ENCODE measurements around the gene COL21A1.
A peak's percentile ranks its signal among the peaks of the same experiment; 100 is the strongest.
"Not testable (repeated sequence)": the region's sequence is repeated elsewhere in the genome, so short reads cannot be mapped to it uniquely, and the experiment has no call there.

Gene COL21A1

DNA sequence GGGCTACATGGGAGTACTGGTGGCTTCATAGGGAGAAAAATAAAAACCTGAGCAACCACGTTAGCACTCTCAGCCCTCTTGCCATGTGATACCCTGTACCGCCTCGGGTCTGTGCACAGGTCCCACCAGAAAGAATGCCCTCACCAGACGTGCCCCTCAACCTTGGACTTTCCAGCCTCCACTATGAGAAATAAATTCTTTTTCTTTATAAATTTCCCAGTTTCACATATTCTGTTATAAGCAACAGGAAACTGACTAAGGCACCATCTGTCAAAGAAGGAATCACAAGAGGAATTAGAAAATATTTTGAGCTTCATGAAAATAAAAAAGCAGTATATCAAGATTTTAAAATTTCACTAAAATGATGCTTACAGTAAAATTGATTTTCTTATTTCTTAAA is 203.6 kb downstream of the COL21A1 start:
- no peak for DNase-seq

GRCh38 chr6:56043076-56043475 is 204.3 kb downstream of the COL21A1 start:
- DNase-seq, result no peak

DNA sequence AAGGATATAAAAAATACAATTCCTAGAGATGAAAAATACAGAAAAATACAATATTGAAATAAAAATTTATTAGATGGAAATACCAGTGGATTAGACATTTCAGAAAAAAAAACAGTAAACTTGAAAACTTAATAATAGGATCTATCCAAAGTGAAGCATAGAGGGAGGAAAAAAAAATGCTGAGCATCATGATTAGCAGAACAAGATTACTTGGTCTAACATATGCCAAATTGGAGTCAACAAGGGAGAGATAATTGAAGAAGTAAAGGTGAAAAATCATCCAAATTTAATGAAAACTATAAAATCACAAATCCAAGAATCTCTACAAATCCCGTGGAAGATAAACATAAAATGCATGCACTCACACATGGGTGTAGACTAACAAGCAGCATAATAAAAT is 205.8 kb downstream of the COL21A1 start:
- DNase-seq, result no peak

DNA sequence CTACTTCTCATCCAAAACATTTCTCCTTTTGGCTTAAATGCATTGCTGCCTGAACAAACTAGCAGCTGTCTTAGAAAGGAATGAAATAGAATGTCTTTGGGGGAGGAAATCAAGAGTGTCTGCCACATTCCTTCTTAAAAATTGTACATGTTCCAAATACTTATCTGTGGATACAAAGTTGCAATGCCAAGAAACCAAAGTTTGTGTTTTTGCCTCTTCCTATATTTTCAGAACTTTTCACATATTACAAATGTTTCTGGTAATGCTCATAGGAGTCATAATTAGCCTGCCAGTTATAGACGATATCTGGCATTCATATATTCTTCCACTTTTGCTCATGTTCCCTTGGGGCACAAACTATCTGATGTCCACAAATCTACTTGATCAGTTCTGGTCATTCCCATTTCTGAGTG is 206.5 kb downstream of the COL21A1 start:
- no peak for DNase-seq

DNA sequence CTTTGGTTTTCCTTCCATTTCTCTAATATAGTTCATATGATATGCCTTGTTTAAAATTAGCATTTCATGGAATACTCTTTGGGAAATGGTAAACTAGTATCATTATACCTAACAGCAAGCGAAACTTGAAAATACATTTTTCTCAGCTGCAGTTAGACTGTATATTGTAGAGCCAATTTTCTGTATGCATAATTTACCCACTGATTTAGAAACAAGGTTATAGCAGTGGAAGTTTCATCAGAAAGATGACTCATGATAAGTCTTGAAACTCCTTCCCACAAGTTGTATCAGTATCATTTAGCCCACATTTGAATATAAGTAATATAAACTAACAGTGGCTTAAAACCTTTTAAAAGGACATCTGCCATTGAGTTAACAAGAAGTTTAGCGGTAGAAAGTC is 207.2 kb downstream of the COL21A1 start:
- peak; percentile 18 for DNase-seq

- no peak for DNase-seq
Observed at GRCh38 chr6:56038764-56039163, 208.6 kb downstream of the COL21A1 start.

DNA sequence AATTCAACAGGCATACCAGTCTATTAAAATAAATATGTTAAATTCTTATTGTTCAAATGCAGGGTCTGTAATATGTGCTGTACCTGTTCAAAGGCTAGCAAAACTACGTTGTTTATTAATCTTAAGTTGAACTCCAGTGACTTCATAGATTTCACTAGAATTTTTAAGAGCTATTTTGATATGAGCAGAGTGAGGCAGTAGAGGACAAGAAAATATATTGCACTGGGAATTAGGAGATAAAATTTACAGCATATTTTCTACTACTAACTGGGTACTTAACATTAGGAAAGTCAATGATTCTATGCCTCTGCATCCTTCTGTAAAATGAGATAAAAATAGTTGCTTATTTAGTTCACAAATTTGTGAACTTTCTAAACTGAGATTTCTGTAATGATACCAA is 209.8 kb downstream of the COL21A1 start:
- DNase-seq, result no peak

- no peak for DNase-seq
Observed at GRCh38 chr6:56036916-56037600, 210.3 kb downstream of the COL21A1 start.

DNA sequence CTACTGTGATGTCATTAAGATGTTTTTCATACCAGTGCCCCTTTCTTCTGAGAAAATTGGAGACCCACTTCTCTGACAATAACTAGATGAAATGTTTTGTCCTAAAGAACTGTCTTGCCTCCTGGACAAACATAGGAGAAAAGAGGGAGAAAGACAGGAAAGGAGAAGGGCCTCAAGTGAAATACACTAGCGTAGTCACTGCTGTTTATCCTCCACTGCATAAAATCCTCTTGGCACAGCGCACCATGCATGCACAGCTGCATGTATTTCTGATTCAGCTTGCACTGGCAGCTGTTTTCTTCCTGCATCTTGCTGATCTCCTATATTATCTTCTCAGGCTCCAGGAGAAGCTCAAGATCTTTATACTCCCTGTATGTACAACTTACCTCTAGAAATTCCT is 214.0 kb downstream of the COL21A1 start:
- no peak for DNase-seq

- DNase-seq, result no peak
Observed at GRCh38 chr6:56032715-56033260, 214.6 kb downstream of the COL21A1 start.

DNA sequence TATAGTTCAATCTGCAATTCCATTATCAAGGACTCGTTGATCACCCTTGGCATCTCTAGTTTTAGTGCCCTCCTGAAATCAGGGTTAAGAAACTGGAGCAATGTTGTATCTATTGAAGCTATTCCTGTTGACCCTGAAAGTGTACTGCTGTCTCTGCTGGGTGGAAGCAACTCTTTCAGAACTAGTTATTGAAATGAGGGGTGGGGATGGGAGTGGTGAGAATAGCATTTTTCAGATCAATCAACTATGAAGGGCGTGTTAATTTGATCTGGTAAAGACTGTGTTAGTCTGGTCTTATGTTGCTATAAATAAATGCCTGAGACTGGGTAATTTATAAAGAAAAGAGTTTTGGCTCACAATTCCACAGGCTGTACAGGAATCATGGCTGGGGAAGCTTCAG is 219.5 kb downstream of the COL21A1 start:
- no peak for DNase-seq

- DNase-seq, result no peak
Observed at GRCh38 chr6:56026455-56027180, 220.8 kb downstream of the COL21A1 start.

- no peak for DNase-seq
Observed at GRCh38 chr6:56025795-56026194, 221.6 kb downstream of the COL21A1 start.

DNA sequence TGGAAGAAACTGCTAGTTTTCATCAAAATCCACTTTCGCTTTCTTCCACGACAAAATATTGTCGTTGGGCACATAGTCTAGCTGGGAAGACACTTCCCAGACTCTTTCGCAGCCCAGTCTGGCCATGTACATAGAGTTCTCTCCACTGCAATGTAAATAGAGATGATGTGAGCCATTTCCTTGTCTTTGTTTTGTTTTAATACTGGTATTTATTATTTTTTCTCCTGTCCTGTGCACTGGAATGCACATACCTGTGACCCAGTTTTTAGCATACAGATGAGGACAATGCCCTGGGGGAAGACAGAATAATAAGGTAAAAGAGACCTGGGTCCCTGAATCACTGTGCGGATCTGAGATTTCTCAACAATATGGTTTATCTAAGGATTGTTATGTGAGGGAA is 222.4 kb downstream of the COL21A1 start:
- DNase-seq, result no peak

GRCh38 chr6:56023829-56024228 is 223.6 kb downstream of the COL21A1 start:
- DNase-seq, result no peak

- no peak for DNase-seq
Observed at GRCh38 chr6:56022678-56023077, 224.7 kb downstream of the COL21A1 start.

- no peak for DNase-seq
Observed at GRCh38 chr6:56021943-56022342, 225.4 kb downstream of the COL21A1 start.

DNA sequence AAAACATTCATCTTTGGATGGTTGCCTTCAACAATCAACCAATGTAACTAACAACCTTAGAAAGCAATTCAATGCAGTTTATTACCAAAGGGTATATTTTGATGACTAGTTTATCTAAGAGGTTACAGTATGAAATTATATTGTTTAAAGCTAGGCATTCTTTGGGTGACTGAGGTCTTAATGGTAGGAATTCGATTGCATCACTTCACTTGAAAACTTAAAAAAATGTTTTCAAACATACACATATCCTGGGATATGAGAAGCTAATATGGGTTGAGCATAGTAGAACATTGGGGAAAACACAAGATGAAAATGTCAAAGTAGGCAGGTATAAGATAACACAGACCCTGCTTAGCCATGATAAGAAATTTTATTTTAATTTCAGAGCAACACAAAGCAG is 227.4 kb downstream of the COL21A1 start:
- no peak for DNase-seq

DNA sequence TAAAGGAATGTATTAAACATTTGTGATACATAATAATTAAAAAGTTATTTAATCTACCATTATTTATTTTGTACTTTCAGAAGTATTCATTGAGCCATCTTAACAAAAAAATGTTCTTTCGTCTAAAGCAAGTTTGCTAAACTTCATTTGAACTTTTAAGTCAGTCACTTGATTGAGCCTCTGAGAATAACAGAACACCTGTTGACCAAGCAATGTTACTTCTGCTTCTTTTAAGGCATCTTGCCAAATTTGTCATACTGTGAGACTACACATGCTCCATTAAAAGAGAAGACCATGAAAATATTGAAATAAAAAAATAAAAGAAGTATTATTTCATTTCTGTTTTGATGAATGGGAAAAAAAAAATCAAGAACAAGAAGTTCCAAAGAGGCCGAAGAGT is 230.2 kb downstream of the COL21A1 start:
- DNase-seq, result no peak

- not testable (repeated sequence) for DNase-seq
Observed at GRCh38 chr6:56014039-56014438, 233.3 kb downstream of the COL21A1 start.

- DNase-seq, result no peak
Observed at GRCh38 chr6:56009636-56010035, 237.7 kb downstream of the COL21A1 start.

All from kidney glomerular epithelial cell (primary cell).